ENCODE measurements around the gene PRKCE. TPM values are rescaled to one million over a fixed set of nuclear protein-coding genes. Genes with fewer than 3 reads are reported as not detected.
A peak's percentile ranks its signal among the peaks of the same experiment; 100 is the strongest.

Gene PRKCE
- total RNA-seq, 1 experiment from 2014 or later = 21.7 TPM

- no peak for TF ChIP-seq CTCF (conservative IDR thresholded peaks at IDR 0.05)
- TF ChIP-seq EZH2 (IDR thresholded peaks at IDR 0.05; ENCODE audit: low read depth) = no peak
- no TSS peak for BruUV-seq (replicated peaks)
- Histone ChIP-seq H3K4me3 (no peak overlapping the region), H3K36me3 (ENCODE audit: low read depth) (no peaks in the 10 kb centered on the region), H3F3A (ENCODE audit: insufficient read depth, low read depth) (peaks cover 43% of the 10 kb centered on the region), H3K9me3 (ENCODE audit: insufficient read depth, low read depth) (no peaks in the 10 kb centered on the region), H3K27ac (peak overlapping the region; percentile 89), H4K20me1 (ENCODE audit: insufficient read depth) (no peaks in the 10 kb centered on the region), H3K27me3 (ENCODE audit: insufficient read depth, low read depth) (no peaks in the 10 kb centered on the region), H3K9me2 (ENCODE audit: insufficient read depth) (no peaks in the 10 kb centered on the region), H3K4me1 (replicated peaks; ENCODE audit: insufficient read depth) (peaks cover 63% of the 10 kb centered on the region), H3K79me2 (ENCODE audit: low read depth) (peaks cover 3% of the 10 kb centered on the region; the same call in 1 of the 2 replicates), H3K4me2 (peak overlapping the region; percentile 63), H2AFZ (no peak overlapping the region)
- POLR2A ChIA-PET (ENCODE audit: unreplicated experiment) = no interaction called here
- peak in 1 of 2 experiments; percentile 40 for DNase-seq
- intact Hi-C loops (cut with micrococcal nuclease; ENCODE audit: unreplicated experiment) = loop anchor here (5.0 kb wide), 1 partner anchor 791 kb away; no protein-coding TSS in a partner anchor
- CTCF ChIA-PET = interaction anchor here (0.6 kb wide), 1 partner anchor 296 kb away, joined by 4 read pairs; no protein-coding TSS in a partner anchor
Observed at GRCh38 chr2:46066116-46066515, 414.6 kb downstream of the PRKCE start.

GRCh38 chr2:46066601-46067000 is 415.1 kb downstream of the PRKCE start:
- no peaks in the 10 kb centered on the region for H3K9me2 ChIP-seq (ENCODE audit: insufficient read depth)
- no peak overlapping the region for H3K4me3 ChIP-seq
- H3K9me3 ChIP-seq (ENCODE audit: insufficient read depth, low read depth) = no peaks in the 10 kb centered on the region
- H3K79me2 ChIP-seq (ENCODE audit: low read depth) = peaks cover 3% of the 10 kb centered on the region; the same call in 1 of the 2 replicates
- peak overlapping the region; percentile 89 for H3K27ac ChIP-seq
- peaks cover 67% of the 10 kb centered on the region for H3K4me1 ChIP-seq (replicated peaks; ENCODE audit: insufficient read depth)
- H3K4me2 ChIP-seq = peak overlapping the region; percentile 63
- no peaks in the 10 kb centered on the region for H3K36me3 ChIP-seq (ENCODE audit: low read depth)
- BruUV-seq (replicated peaks) = no TSS peak
- H3K27me3 ChIP-seq (ENCODE audit: insufficient read depth, low read depth) = no peaks in the 10 kb centered on the region
- TF ChIP-seq CTCF (conservative IDR thresholded peaks at IDR 0.05) = no peak
- TF ChIP-seq EZH2 (IDR thresholded peaks at IDR 0.05; ENCODE audit: low read depth) = no peak
- H2AFZ ChIP-seq = no peak overlapping the region
- DNase-seq = no peak
- ChIA-PET POLR2A (ENCODE audit: unreplicated experiment) (no interaction called here), CTCF (no interaction called here)
- no peaks in the 10 kb centered on the region for H4K20me1 ChIP-seq (ENCODE audit: insufficient read depth)
- peaks cover 43% of the 10 kb centered on the region for H3F3A ChIP-seq (ENCODE audit: insufficient read depth, low read depth)
- intact Hi-C loops (cut with micrococcal nuclease; ENCODE audit: unreplicated experiment) = loop anchor here (5.0 kb wide), 1 partner anchor 791 kb away; no protein-coding TSS in a partner anchor

- no peaks in the 10 kb centered on the region for H3K9me2 ChIP-seq (ENCODE audit: insufficient read depth)
- no peaks in the 10 kb centered on the region for H3K36me3 ChIP-seq (ENCODE audit: low read depth)
- H3K9me3 ChIP-seq (ENCODE audit: insufficient read depth, low read depth) = no peaks in the 10 kb centered on the region
- H3K4me2 ChIP-seq = peak overlapping the region; percentile 63
- H2AFZ ChIP-seq = no peak overlapping the region
- peaks cover 3% of the 10 kb centered on the region; the same call in 1 of the 2 replicates for H3K79me2 ChIP-seq (ENCODE audit: low read depth)
- POLR2A ChIA-PET (ENCODE audit: unreplicated experiment) = interaction anchor here (0.7 kb wide), 1 partner anchor 217 kb away, joined by 3 read pairs; no protein-coding TSS in a partner anchor
- intact Hi-C loops (cut with micrococcal nuclease; ENCODE audit: unreplicated experiment) = loop anchor here (1.0 to 5.0 kb wide), 2 partner anchors 128 to 790 kb away; no protein-coding TSS in a partner anchor
- CTCF ChIA-PET = no interaction called here
- no peaks in the 10 kb centered on the region for H3K27me3 ChIP-seq (ENCODE audit: insufficient read depth, low read depth)
- peaks cover 46% of the 10 kb centered on the region for H3F3A ChIP-seq (ENCODE audit: insufficient read depth, low read depth)
- H3K27ac ChIP-seq = peak overlapping the region; percentile 89
- TF ChIP-seq CTCF (conservative IDR thresholded peaks at IDR 0.05) (no peak), EZH2 (IDR thresholded peaks at IDR 0.05; ENCODE audit: low read depth) (no peak)
- no peaks in the 10 kb centered on the region for H4K20me1 ChIP-seq (ENCODE audit: insufficient read depth)
- no TSS peak for BruUV-seq (replicated peaks)
- peaks cover 71% of the 10 kb centered on the region for H3K4me1 ChIP-seq (replicated peaks; ENCODE audit: insufficient read depth)
- peak in 1 of 2 experiments; percentile 43 for DNase-seq
- no peak overlapping the region; the same call in 1 of the 2 replicates for H3K4me3 ChIP-seq
Observed at GRCh38 chr2:46067062-46067461, 415.6 kb downstream of the PRKCE start.
